Type B pancreatic cell (in vitro differentiated cells): ENCODE results near the gene IRGC. TPM values are rescaled to one million over a fixed set of nuclear protein-coding genes. Genes with fewer than 3 reads are reported as not detected.

Source experiments
- DNase-seq: peaks from one replicate; pipeline ENCODE4 v3.0.0; 2021; ENCODE audit warnings: mixed read lengths; ENCODE audit not compliant: unreplicated experiment; ENCODE audit errors: extremely low spot score
- H3K27ac Mint-ChIP-seq: 2 replicates; pipeline ENCODE4 v1.8.0; 2021; ENCODE audit warnings: mild to moderate bottlenecking, mixed read lengths
- H3K27me3 Mint-ChIP-seq: 2 replicates; pipeline ENCODE4 v1.8.0; 2021; ENCODE audit warnings: mixed read lengths
- H3K36me3 Mint-ChIP-seq: 2 replicates; pipeline ENCODE4 v1.8.0; 2021; ENCODE audit warnings: mixed read lengths
- H3K4me1 Mint-ChIP-seq: one replicate; pipeline ENCODE4 v1.8.0; 2021; ENCODE audit warnings: mixed read lengths; ENCODE audit not compliant: unreplicated experiment
- H3K4me3 Mint-ChIP-seq: 2 replicates; pipeline ENCODE4 v1.8.0; 2021; ENCODE audit warnings: mild to moderate bottlenecking, mixed read lengths
- H3K9me3 Mint-ChIP-seq: 2 replicates; pipeline ENCODE4 v1.8.0; 2021; ENCODE audit warnings: mixed read lengths
- CTCF ChIP-seq: fragments of 200-600 bp; sonication (generic); conservative IDR thresholded peaks from 2 replicates; pipeline ENCODE4 v1.5.0; 2021; ENCODE audit warnings: antibody characterized with exemption, mild to moderate bottlenecking
- total RNA-seq: library from RNA; stranded (reverse); gene quantifications from 2 replicates; pipeline ENCODE4 v1.2.1, GENCODE V29; 2021; ENCODE audit warnings: low replicate concordance

The IRGC gene
- total RNA-seq, 1 donor from 2014 or later, result not detected

- H3K4me1 Mint-ChIP-seq, result no peaks in the 10 kb centered on the region
- peak overlapping the region; percentile 53 for H3K27ac Mint-ChIP-seq
- H3K4me3 Mint-ChIP-seq, result no peak overlapping the region
- no peaks in the 10 kb centered on the region for H3K27me3 Mint-ChIP-seq
- no peak for TF ChIP-seq CTCF
- DNase-seq, result no peak
- no peaks in the 10 kb centered on the region for H3K9me3 Mint-ChIP-seq
- H3K36me3 Mint-ChIP-seq, result peaks cover 42% of the 10 kb centered on the region
These were observed 25.4 kb downstream of the IRGC start for GRCh38 chr19:43741075-43741825.

- H3K4me1 Mint-ChIP-seq, result no peaks in the 10 kb centered on the region
- H3K36me3 Mint-ChIP-seq, result peaks cover 38% of the 10 kb centered on the region
These were observed 27.2 kb downstream of the IRGC start for GRCh38 chr19:43743059-43743458.

GRCh38 chr19:43747557-43748204 is 31.8 kb downstream of the IRGC start:
- Mint-ChIP-seq H3K4me1 (peaks cover 8% of the 10 kb centered on the region), H3K9me3 (no peaks in the 10 kb centered on the region), H3K27me3 (no peaks in the 10 kb centered on the region), H3K27ac (no peak overlapping the region), H3K4me3 (no peak overlapping the region), H3K36me3 (peaks cover 42% of the 10 kb centered on the region)
- no peak for DNase-seq
- no peak for TF ChIP-seq CTCF

More at GRCh38 chr19:43743059-43743458, 27.2 kb downstream of the IRGC start:
- Mint-ChIP-seq H3K4me3 (no peak overlapping the region), H3K27ac (no peak overlapping the region), H3K9me3 (no peaks in the 10 kb centered on the region), H3K27me3 (no peaks in the 10 kb centered on the region)
- no peak for TF ChIP-seq CTCF
- no peak for DNase-seq

GRCh38 chr19:43748205-43748594 is 32.3 kb downstream of the IRGC start:
- Mint-ChIP-seq H3K27ac (no peak overlapping the region), H3K36me3 (peaks cover 42% of the 10 kb centered on the region), H3K4me1 (peaks cover 13% of the 10 kb centered on the region), H3K4me3 (no peak overlapping the region), H3K27me3 (no peaks in the 10 kb centered on the region), H3K9me3 (no peaks in the 10 kb centered on the region)
- no peak for DNase-seq
- TF ChIP-seq CTCF, result no peak

- Mint-ChIP-seq H3K4me3 (no peak overlapping the region), H3K27ac (no peak overlapping the region), H3K9me3 (no peaks in the 10 kb centered on the region), H3K4me1 (peaks cover 16% of the 10 kb centered on the region), H3K27me3 (no peaks in the 10 kb centered on the region), H3K36me3 (peaks cover 42% of the 10 kb centered on the region)
- TF ChIP-seq CTCF, result no peak
- no peak for DNase-seq
These were observed 32.8 kb downstream of the IRGC start for GRCh38 chr19:43748685-43749084.
